Measurements from ENCODE around the gene DIAPH2.
A peak's percentile ranks its signal among the peaks of the same experiment; 100 is the strongest.

Gene DIAPH2

DNA sequence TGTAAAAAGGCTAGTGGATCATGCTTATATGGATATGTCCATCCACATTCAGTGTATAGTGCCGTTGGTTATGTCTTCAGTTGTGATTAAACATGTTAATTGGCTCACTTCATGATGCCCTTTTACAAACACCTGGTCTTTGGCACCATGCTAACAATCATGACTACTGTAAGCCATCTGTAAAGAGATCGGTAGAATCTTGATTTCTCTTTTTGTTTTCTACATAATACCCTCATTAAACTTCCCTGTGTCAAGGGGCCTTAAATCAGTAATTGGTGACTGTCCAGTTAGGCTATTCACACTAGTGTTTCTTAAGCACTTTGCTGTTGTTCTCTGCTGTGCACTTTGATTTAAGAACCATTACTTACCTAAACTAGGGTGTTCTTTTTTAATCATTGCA lies 674.3 kb downstream of the DIAPH2 start:
- no peak overlapping the region for H3K4me3 ChIP-seq (ENCODE audit: extremely low read depth, insufficient read depth, low read length, poor library complexity, severe bottlenecking)
- no CpG with 5 or more reads among the region's 2 CpGs for WGBS, 2 experiments (ENCODE audit: insufficient coverage in 2 of 2)
- no peaks in the 10 kb centered on the region for H3K9me3 ChIP-seq (ENCODE audit: control insufficient read depth, low read length)
- no peak overlapping the region for H3K27ac ChIP-seq (ENCODE audit: low read depth, low read length, severe bottlenecking)
- no peaks in the 10 kb centered on the region for H3K36me3 ChIP-seq (ENCODE audit: control insufficient read depth, insufficient read depth, low read length)
- no peaks in the 10 kb centered on the region for H3K4me1 ChIP-seq (ENCODE audit: control insufficient read depth, insufficient read depth, low read length, poor library complexity, severe bottlenecking)

GRCh38 chrX:97363843-97364242 lies 679.2 kb downstream of the DIAPH2 start:
- no peaks in the 10 kb centered on the region for H3K4me1 ChIP-seq (ENCODE audit: control insufficient read depth, insufficient read depth, low read length, poor library complexity, severe bottlenecking)
- no peak overlapping the region for H3K27ac ChIP-seq (ENCODE audit: low read depth, low read length, severe bottlenecking)
- no peak overlapping the region for H3K4me3 ChIP-seq (ENCODE audit: extremely low read depth, insufficient read depth, low read length, poor library complexity, severe bottlenecking)
- no peaks in the 10 kb centered on the region for H3K9me3 ChIP-seq (ENCODE audit: control insufficient read depth, low read length)
- no peaks in the 10 kb centered on the region for H3K36me3 ChIP-seq (ENCODE audit: control insufficient read depth, insufficient read depth, low read length)

DNA sequence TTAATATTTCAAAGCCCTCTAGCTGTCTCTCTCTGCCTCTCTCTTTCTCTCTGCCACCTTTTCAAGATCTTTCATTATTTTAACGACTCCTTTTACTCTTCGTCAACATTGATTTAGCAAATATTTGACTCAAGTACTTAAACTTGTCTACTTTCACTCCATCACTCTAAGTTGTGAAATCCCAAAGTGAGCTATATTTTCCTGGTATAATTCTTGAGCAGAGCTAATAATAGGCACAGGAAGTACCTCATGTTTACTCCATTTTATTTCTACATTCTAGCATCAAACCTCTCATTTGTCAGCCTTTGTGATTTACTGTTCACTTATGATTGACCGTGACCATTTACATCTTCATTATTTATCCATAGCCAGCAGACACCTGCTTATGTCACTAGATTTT lies 681.6 kb downstream of the DIAPH2 start:
- Histone ChIP-seq H3K36me3 (ENCODE audit: control insufficient read depth, insufficient read depth, low read length) (no peaks in the 10 kb centered on the region), H3K27ac (ENCODE audit: low read depth, low read length, severe bottlenecking) (no peak overlapping the region), H3K4me3 (ENCODE audit: extremely low read depth, insufficient read depth, low read length, poor library complexity, severe bottlenecking) (no peak overlapping the region), H3K4me1 (ENCODE audit: control insufficient read depth, insufficient read depth, low read length, poor library complexity, severe bottlenecking) (no peaks in the 10 kb centered on the region), H3K9me3 (ENCODE audit: control insufficient read depth, low read length) (no peaks in the 10 kb centered on the region)
- WGBS, 2 experiments (ENCODE audit: insufficient coverage in 2 of 2): 100% methylated on average over 1 of the region's 3 CpGs; no CpG with 5 or more reads in 1 of the 2 experiments

- H3K9me3 ChIP-seq (ENCODE audit: control insufficient read depth, low read length): no peaks in the 10 kb centered on the region
- H3K4me1 ChIP-seq (ENCODE audit: control insufficient read depth, insufficient read depth, low read length, poor library complexity, severe bottlenecking): no peaks in the 10 kb centered on the region
- no peaks in the 10 kb centered on the region for H3K36me3 ChIP-seq (ENCODE audit: control insufficient read depth, insufficient read depth, low read length)
- H3K27ac ChIP-seq (ENCODE audit: low read depth, low read length, severe bottlenecking): no peak overlapping the region
- no peak overlapping the region for H3K4me3 ChIP-seq (ENCODE audit: extremely low read depth, insufficient read depth, low read length, poor library complexity, severe bottlenecking)
- WGBS, 2 experiments (ENCODE audit: insufficient coverage in 2 of 2): no CpG with 5 or more reads among the region's 2 CpGs
These were observed 682.5 kb downstream of the DIAPH2 start for GRCh38 chrX:97367125-97367524.

GRCh38 chrX:97369947-97370346 lies 685.3 kb downstream of the DIAPH2 start:
- no peak overlapping the region for H3K27ac ChIP-seq (ENCODE audit: low read depth, low read length, severe bottlenecking)
- no peaks in the 10 kb centered on the region for H3K9me3 ChIP-seq (ENCODE audit: control insufficient read depth, low read length)
- H3K4me1 ChIP-seq (ENCODE audit: control insufficient read depth, insufficient read depth, low read length, poor library complexity, severe bottlenecking): no peaks in the 10 kb centered on the region
- no peaks in the 10 kb centered on the region for H3K36me3 ChIP-seq (ENCODE audit: control insufficient read depth, insufficient read depth, low read length)
- no peak overlapping the region for H3K4me3 ChIP-seq (ENCODE audit: extremely low read depth, insufficient read depth, low read length, poor library complexity, severe bottlenecking)
- WGBS, 2 experiments (ENCODE audit: insufficient coverage in 2 of 2): no CpG with 5 or more reads among the region's 1 CpG

DNA sequence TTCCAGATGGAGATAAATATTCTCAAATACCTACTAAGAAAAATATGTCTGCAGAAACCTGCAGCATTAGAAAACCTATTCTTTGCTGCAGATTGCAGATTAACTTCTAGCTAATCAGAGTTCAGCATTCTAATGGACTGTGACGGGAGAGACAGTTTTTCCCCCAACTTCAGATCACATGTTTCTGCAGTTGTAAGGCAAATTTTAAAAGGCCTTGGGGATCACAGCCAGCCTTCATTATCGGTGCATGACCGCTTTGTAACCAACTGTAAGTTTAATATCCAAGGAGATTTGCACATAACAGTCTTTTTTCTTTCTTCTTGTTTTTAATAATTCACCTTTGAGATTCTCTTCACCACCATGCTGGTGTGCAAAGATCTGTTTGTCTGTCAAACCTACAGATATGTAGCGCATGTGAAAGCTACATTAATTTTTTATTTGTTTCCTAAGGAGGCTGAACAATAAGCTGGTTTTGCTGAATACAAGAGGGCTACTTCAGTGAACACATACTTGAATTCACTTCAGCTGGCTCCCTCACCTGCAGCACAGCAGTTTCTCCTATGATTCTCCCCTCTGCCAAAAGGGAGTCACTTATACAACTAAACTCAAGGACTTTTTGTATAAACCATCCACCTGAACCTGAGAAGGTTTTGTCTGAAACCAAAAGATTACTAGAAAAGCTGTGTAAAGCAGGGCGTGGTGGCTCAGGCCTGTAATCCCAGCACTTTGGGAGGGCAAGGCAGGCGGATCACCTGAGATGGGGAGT lies 687.5 kb downstream of the DIAPH2 start:
- Histone ChIP-seq H3K36me3 (ENCODE audit: control insufficient read depth, insufficient read depth, low read length) (no peaks in the 10 kb centered on the region), H3K4me1 (ENCODE audit: control insufficient read depth, insufficient read depth, low read length, poor library complexity, severe bottlenecking) (no peaks in the 10 kb centered on the region), H3K4me3 (ENCODE audit: extremely low read depth, insufficient read depth, low read length, poor library complexity, severe bottlenecking) (no peak overlapping the region), H3K9me3 (ENCODE audit: control insufficient read depth, low read length) (no peaks in the 10 kb centered on the region), H3K27ac (ENCODE audit: low read depth, low read length, severe bottlenecking) (no peak overlapping the region)
- WGBS, 2 experiments (ENCODE audit: insufficient coverage in 2 of 2): 100% methylated on average over 1 of the region's 6 CpGs; no CpG with 5 or more reads in 1 of the 2 experiments

DNA sequence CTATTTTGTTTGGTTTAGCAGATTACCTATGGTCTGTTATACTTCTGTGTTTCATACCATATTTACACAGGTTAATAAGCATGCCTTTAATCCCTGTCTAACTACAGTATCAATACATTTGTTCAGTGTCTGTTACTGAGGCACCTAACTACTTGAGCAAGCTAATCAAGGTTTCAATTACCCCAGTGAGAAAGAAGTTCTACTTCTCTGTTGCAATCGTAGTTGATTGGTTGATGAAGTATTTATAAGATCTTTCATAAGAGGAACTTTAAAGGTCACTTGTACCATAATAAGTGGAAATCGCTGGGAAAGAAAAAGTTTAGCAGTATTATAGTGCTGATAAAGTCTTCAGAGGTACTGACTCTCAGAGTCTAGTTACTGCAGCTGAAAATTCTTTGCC lies 689.6 kb downstream of the DIAPH2 start:
- no peak overlapping the region for H3K27ac ChIP-seq (ENCODE audit: low read depth, low read length, severe bottlenecking)
- no peaks in the 10 kb centered on the region for H3K4me1 ChIP-seq (ENCODE audit: control insufficient read depth, insufficient read depth, low read length, poor library complexity, severe bottlenecking)
- no peak overlapping the region for H3K4me3 ChIP-seq (ENCODE audit: extremely low read depth, insufficient read depth, low read length, poor library complexity, severe bottlenecking)
- no peaks in the 10 kb centered on the region for H3K9me3 ChIP-seq (ENCODE audit: control insufficient read depth, low read length)
- WGBS, 2 experiments (ENCODE audit: insufficient coverage in 2 of 2): no CpG with 5 or more reads among the region's 2 CpGs
- no peaks in the 10 kb centered on the region for H3K36me3 ChIP-seq (ENCODE audit: control insufficient read depth, insufficient read depth, low read length)

DNA sequence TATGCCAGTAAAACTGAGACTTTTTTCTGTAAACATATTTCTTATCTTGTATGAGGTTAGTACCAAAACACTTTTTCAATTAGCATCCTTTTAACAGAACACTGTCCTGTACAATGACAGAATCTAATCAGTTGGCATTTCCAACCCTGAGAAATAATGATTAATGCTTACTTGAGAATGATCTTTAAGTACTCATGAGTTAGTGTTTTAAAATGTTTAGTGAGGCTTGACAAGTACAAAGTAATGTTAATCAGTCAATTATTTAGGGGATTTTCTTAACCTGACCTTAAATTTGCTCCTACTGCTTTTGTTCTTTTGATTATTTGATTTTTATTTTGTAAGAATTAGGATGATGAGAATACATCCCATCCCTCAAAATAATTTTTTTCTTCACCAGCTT lies 695.6 kb downstream of the DIAPH2 start:
- Histone ChIP-seq H3K9me3 (ENCODE audit: control insufficient read depth, low read length) (no peaks in the 10 kb centered on the region), H3K36me3 (ENCODE audit: control insufficient read depth, insufficient read depth, low read length) (no peaks in the 10 kb centered on the region), H3K4me3 (ENCODE audit: extremely low read depth, insufficient read depth, low read length, poor library complexity, severe bottlenecking) (no peak overlapping the region), H3K4me1 (ENCODE audit: control insufficient read depth, insufficient read depth, low read length, poor library complexity, severe bottlenecking) (no peaks in the 10 kb centered on the region), H3K27ac (ENCODE audit: low read depth, low read length, severe bottlenecking) (no peak overlapping the region)

- Histone ChIP-seq H3K4me1 (ENCODE audit: control insufficient read depth, insufficient read depth, low read length, poor library complexity, severe bottlenecking) (no peaks in the 10 kb centered on the region), H3K9me3 (ENCODE audit: control insufficient read depth, low read length) (no peaks in the 10 kb centered on the region), H3K27ac (ENCODE audit: low read depth, low read length, severe bottlenecking) (no peak overlapping the region), H3K36me3 (ENCODE audit: control insufficient read depth, insufficient read depth, low read length) (no peaks in the 10 kb centered on the region), H3K4me3 (ENCODE audit: extremely low read depth, insufficient read depth, low read length, poor library complexity, severe bottlenecking) (no peak overlapping the region)
- WGBS, 2 experiments (ENCODE audit: insufficient coverage in 2 of 2): no CpG with 5 or more reads among the region's 3 CpGs
These were observed 700.0 kb downstream of the DIAPH2 start for GRCh38 chrX:97384685-97385084.

- no peaks in the 10 kb centered on the region for H3K36me3 ChIP-seq (ENCODE audit: control insufficient read depth, insufficient read depth, low read length)
- no peak overlapping the region for H3K27ac ChIP-seq (ENCODE audit: low read depth, low read length, severe bottlenecking)
- H3K4me3 ChIP-seq (ENCODE audit: extremely low read depth, insufficient read depth, low read length, poor library complexity, severe bottlenecking): no peak overlapping the region
- H3K4me1 ChIP-seq (ENCODE audit: control insufficient read depth, insufficient read depth, low read length, poor library complexity, severe bottlenecking): no peaks in the 10 kb centered on the region
- no peaks in the 10 kb centered on the region for H3K9me3 ChIP-seq (ENCODE audit: control insufficient read depth, low read length)
These were observed 702.4 kb downstream of the DIAPH2 start for GRCh38 chrX:97387004-97387403.

GRCh38 chrX:97389761-97390192 lies 705.1 kb downstream of the DIAPH2 start:
- H3K27ac ChIP-seq (ENCODE audit: low read depth, low read length, severe bottlenecking): peak overlapping the region; percentile 67
- H3K4me3 ChIP-seq (ENCODE audit: extremely low read depth, insufficient read depth, low read length, poor library complexity, severe bottlenecking): no peak overlapping the region
- no peaks in the 10 kb centered on the region for H3K36me3 ChIP-seq (ENCODE audit: control insufficient read depth, insufficient read depth, low read length)
- WGBS, 2 experiments (ENCODE audit: insufficient coverage in 2 of 2): no CpG with 5 or more reads among the region's 3 CpGs
- H3K4me1 ChIP-seq (ENCODE audit: control insufficient read depth, insufficient read depth, low read length, poor library complexity, severe bottlenecking): no peaks in the 10 kb centered on the region
- H3K9me3 ChIP-seq (ENCODE audit: control insufficient read depth, low read length): no peaks in the 10 kb centered on the region
